ENCODE data around the gene NT5DC2.

Gene NT5DC2

GRCh38 chr3:52539010-52539653 is 5.5 kb upstream of the NT5DC2 start:
- H3K4me3 ChIP-seq (ENCODE audit: low read depth, low read length), result no peak overlapping the region
- CTCF ChIA-PET, result no interaction called here

GRCh38 chr3:52537726-52538421 is 4.2 kb upstream of the NT5DC2 start:
- peak overlapping the region; percentile 91 for H3K4me3 ChIP-seq (ENCODE audit: low read depth, low read length)
- TF ChIP-seq CTCF (IDR thresholded peaks at IDR 0.05; ENCODE audit: insufficient read depth, low read length, missing control alignments), result no peak
- no peak for DNase-seq (ENCODE audit: low read depth, low spot score)
- POLR2A ChIA-PET, result interaction anchor here (1.0 kb wide), 1 partner anchor 14 kb away, joined by 3 read pairs; no protein-coding TSS in a partner anchor
- CTCF ChIA-PET, result interaction anchor here (0.9 kb wide), 1 partner anchor 48 kb away, joined by 3 read pairs; no protein-coding TSS in a partner anchor

More at GRCh38 chr3:52539010-52539653, 5.5 kb upstream of the NT5DC2 start:
- no peak for TF ChIP-seq CTCF (IDR thresholded peaks at IDR 0.05; ENCODE audit: insufficient read depth, low read length, missing control alignments)
- POLR2A ChIA-PET, result interaction anchor here (0.7 kb wide), 1 partner anchor 91 kb away, joined by 3 read pairs; no protein-coding TSS in a partner anchor
- no peak for DNase-seq (ENCODE audit: low read depth, low spot score)

GRCh38 chr3:52537165-52537620 is 3.5 kb upstream of the NT5DC2 start:
- no peak for DNase-seq (ENCODE audit: low read depth, low spot score)
- ChIA-PET CTCF (interaction anchor here (0.9 kb wide), 1 partner anchor 48 kb away, joined by 3 read pairs; no protein-coding TSS in a partner anchor), POLR2A (interaction anchor here (1.0 kb wide), 1 partner anchor 15 kb away, joined by 3 read pairs; no protein-coding TSS in a partner anchor)
- peak overlapping the region; percentile 91 for H3K4me3 ChIP-seq (ENCODE audit: low read depth, low read length)
- TF ChIP-seq CTCF (IDR thresholded peaks at IDR 0.05; ENCODE audit: insufficient read depth, low read length, missing control alignments), result no peak

GRCh38 chr3:52536369-52537164 is 2.9 kb upstream of the NT5DC2 start, which contains the start of gene UQCC5:
Gene UQCC5 (plus strand): TSS chr3:52536605. CDS start chr3:52536756, 151 bp downstream.
- peak within 1 kb of the TSS; percentile 91 for H3K4me3 ChIP-seq (ENCODE audit: low read depth, low read length)
- POLR2A ChIA-PET, result interaction anchor here (0.6 to 1.1 kb wide), 9 partner anchors 8 to 157 kb away, joined by 3 to 9 read pairs (median 4); no protein-coding TSS in a partner anchor
- TF ChIP-seq CTCF (IDR thresholded peaks at IDR 0.05; ENCODE audit: insufficient read depth, low read length, missing control alignments), result no peak
- CTCF ChIA-PET, result interaction anchor here (1.0 to 1.3 kb wide), 2 partner anchors 11 to 109 kb away, joined by 4 read pairs; no protein-coding TSS in a partner anchor
- peak; percentile 87 for DNase-seq (ENCODE audit: low read depth, low spot score)

GRCh38 chr3:52536112-52536368 is 2.4 kb upstream of the NT5DC2 start:
- no peak for TF ChIP-seq CTCF (IDR thresholded peaks at IDR 0.05; ENCODE audit: insufficient read depth, low read length, missing control alignments)

More at GRCh38 chr3:52536112-52536368, 2.4 kb upstream of the NT5DC2 start:
- no peak overlapping the region; the same call in 1 of the 2 replicates for H3K4me3 ChIP-seq (ENCODE audit: low read depth, low read length)
- ChIA-PET CTCF (interaction anchor here (1.0 to 1.3 kb wide), 2 partner anchors 11 to 108 kb away, joined by 4 read pairs; no protein-coding TSS in a partner anchor), POLR2A (interaction anchor here (0.6 to 1.1 kb wide), 9 partner anchors 9 to 157 kb away, joined by 3 to 9 read pairs (median 4); no protein-coding TSS in a partner anchor)
- no peak for DNase-seq (ENCODE audit: low read depth, low spot score)

All from AG04449 (cell line).